ENCODE results near the gene G2E3.

DNA sequence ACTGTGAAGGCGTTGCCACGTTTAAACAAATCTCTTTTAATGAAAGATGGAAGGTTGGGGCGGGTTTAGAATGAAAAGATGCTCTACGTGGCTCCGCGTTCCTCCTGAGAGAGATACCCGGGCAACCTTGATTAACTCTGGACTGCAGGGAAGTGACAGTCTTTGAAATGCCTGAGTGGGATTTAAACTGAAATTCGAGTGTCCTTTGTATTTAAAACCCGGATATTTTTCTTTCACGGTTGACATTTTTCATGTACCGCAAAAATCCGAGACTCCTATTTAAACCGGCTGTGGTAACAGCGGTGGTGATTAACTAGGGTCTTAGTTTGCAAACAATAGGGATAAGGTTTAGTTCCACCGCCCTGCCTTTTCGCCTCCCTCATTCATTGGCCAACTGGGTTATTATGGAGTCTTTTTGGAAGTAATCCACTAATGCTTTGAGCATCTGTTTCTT is 707 bp downstream of the G2E3 start:
- TF ChIP-seq, protein P1, sequence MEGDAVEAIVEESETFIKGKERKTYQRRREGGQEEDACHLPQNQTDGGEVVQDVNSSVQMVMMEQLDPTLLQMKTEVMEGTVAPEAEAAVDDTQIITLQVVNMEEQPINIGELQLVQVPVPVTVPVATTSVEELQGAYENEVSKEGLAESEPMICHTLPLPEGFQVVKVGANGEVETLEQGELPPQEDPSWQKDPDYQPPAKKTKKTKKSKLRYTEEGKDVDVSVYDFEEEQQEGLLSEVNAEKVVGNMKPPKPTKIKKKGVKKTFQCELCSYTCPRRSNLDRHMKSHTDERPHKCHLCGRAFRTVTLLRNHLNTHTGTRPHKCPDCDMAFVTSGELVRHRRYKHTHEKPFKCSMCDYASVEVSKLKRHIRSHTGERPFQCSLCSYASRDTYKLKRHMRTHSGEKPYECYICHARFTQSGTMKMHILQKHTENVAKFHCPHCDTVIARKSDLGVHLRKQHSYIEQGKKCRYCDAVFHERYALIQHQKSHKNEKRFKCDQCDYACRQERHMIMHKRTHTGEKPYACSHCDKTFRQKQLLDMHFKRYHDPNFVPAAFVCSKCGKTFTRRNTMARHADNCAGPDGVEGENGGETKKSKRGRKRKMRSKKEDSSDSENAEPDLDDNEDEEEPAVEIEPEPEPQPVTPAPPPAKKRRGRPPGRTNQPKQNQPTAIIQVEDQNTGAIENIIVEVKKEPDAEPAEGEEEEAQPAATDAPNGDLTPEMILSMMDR (IDR thresholded peaks at IDR 0.05): no peak
- TF ChIP-seq POLR2A (IDR thresholded peaks at IDR 0.05): no peak
